Measurements from ENCODE around the gene BCL11B. TPM values are rescaled to one million over a fixed set of nuclear protein-coding genes. Genes with fewer than 3 reads are reported as not detected.

The BCL11B gene
- total and polyA plus RNA-seq, 2 of the 8 experiments (the other 6 are each of a cell fraction or from before 2014, with no cell fraction given): 0.63 to 5.9 TPM

DNA sequence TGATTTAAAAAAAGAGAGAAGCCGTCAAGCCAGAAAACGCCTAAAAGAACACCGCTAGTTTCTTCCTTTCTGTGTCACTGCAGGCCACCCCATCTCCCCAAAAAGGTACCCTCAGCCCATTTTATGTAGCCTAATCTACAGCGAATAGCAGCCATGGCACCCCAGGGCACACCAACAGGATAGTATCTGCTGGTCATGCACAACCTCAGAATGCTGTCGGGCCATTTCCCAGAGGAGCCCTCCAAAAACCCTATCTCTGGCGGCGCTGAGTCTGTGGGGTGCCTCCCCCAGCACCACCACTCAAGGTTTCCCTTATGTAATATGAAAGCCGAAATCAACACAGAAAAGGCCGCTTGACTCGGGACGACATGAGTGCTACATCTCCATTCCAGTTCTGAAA is 98.9 kb downstream of the BCL11B start:
- Histone ChIP-seq H3K4me1 (replicated peaks in 1 of 4; ENCODE audit: control insufficient read depth in 3 of 4, insufficient read depth in 4 of 4, low read length in 3 of 4) (peaks cover 0 to 11% (median 8%) of the 10 kb centered on the region in 4 experiments; a peak in 6 of 7 replicates), H3K9ac (replicated peaks in 1 of 4; ENCODE audit: extremely low read depth in 1 of 4, low read depth in 3 of 4, low read length in 3 of 4) (no peak overlapping the region), H3K4me2 (ENCODE audit: insufficient read depth in 1 of 2, low read depth in 2 of 2, low read length in 2 of 2) (no peak overlapping the region), H3K4me3 (ENCODE audit: extremely low read depth in 1 of 4, insufficient read depth in 2 of 4, low read depth in 3 of 4, low read length in 4 of 4) (no peak overlapping the region), H3K36me3 (ENCODE audit: control insufficient read depth in 2 of 4, insufficient read depth in 4 of 4, low read length in 3 of 4) (peaks cover 0 to 10% (median 1%) of the 10 kb centered on the region in 4 experiments; a peak in 1 of 8 replicates), H3K27ac (ENCODE audit: low read depth, low read length) (no peak overlapping the region), H3K79me1 (ENCODE audit: low read depth, low read length) (no peaks in the 10 kb centered on the region; the same call in 1 of the 2 replicates), H3K23ac (ENCODE audit: insufficient read length) (no peak overlapping the region), H3K18ac (ENCODE audit: extremely low read depth, low read length) (no peak overlapping the region), H2AFZ (ENCODE audit: low read length) (no peak overlapping the region), H4K20me1 (replicated peaks in 1 of 2; ENCODE audit: control insufficient read depth in 1 of 2, insufficient read depth in 2 of 2, low read length in 2 of 2) (no peaks in the 10 kb centered on the region), H2AK5ac (ENCODE audit: low read depth, low read length) (no peak overlapping the region), H3K14ac (ENCODE audit: insufficient read length) (no peak overlapping the region), H2BK15ac (ENCODE audit: low read length) (no peak overlapping the region), H3K56ac (replicated peaks; ENCODE audit: insufficient read length, low read depth, low read length) (no peak overlapping the region), H2BK20ac (ENCODE audit: low read length) (no peak overlapping the region), H3K9me3 (ENCODE audit: insufficient read depth in 2 of 2, low read depth in 1 of 2, low read length in 1 of 2) (no peaks in the 10 kb centered on the region), H4K91ac (replicated peaks; ENCODE audit: insufficient read length, low read length) (no peak overlapping the region), H4K5ac (ENCODE audit: insufficient read length, low read depth, low read length) (no peak overlapping the region), H3K79me2 (ENCODE audit: control insufficient read depth in 1 of 2, insufficient read depth in 2 of 2, low read length in 2 of 2) (no peaks in the 10 kb centered on the region), H3K23me2 (ENCODE audit: low read depth, low read length) (no peaks in the 10 kb centered on the region), H2BK120ac (replicated peaks; ENCODE audit: low read depth, low read length) (no peak overlapping the region), H2BK12ac (ENCODE audit: low read depth, low read length) (no peak overlapping the region), H3K27me3 (replicated peaks in 1 of 4; ENCODE audit: control insufficient read depth in 3 of 4, extremely low read depth in 1 of 4, insufficient read depth in 3 of 4, low read length in 3 of 4) (no peaks in the 10 kb centered on the region), H3K4ac (replicated peaks; ENCODE audit: insufficient read length, low read depth, low read length) (no peak overlapping the region), H4K8ac (ENCODE audit: extremely low read depth, insufficient read depth, low read length) (no peak overlapping the region), H2BK5ac (ENCODE audit: low read depth, low read length) (no peak overlapping the region)
- FAIRE-seq (no peak), DNase-seq (ENCODE audit: low read depth in 1 of 2, low spot score in 2 of 2) (peak in 1 of 2 experiments; percentile 40)
- TF ChIP-seq, protein P1, sequence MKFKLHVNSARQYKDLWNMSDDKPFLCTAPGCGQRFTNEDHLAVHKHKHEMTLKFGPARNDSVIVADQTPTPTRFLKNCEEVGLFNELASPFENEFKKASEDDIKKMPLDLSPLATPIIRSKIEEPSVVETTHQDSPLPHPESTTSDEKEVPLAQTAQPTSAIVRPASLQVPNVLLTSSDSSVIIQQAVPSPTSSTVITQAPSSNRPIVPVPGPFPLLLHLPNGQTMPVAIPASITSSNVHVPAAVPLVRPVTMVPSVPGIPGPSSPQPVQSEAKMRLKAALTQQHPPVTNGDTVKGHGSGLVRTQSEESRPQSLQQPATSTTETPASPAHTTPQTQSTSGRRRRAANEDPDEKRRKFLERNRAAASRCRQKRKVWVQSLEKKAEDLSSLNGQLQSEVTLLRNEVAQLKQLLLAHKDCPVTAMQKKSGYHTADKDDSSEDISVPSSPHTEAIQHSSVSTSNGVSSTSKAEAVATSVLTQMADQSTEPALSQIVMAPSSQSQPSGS (IDR thresholded peaks at IDR 0.05; ENCODE audit: low read length): no peak
- no peak for TF ChIP-seq RNF2 (IDR thresholded peaks at IDR 0.05; ENCODE audit: borderline replicate concordance, low read depth, low read length, missing control alignments, poor library complexity, severe bottlenecking)
- TF ChIP-seq ASH2L (IDR thresholded peaks at IDR 0.05; ENCODE audit: low read length): no peak
- no peak for TF ChIP-seq CBX8 (IDR thresholded peaks at IDR 0.05; ENCODE audit: borderline replicate concordance, low read depth, low read length)
- TF ChIP-seq PHF8 (conservative IDR thresholded peaks at IDR 0.05; ENCODE audit: low read depth, low read length): no peak
- TF ChIP-seq TAF7 (optimal IDR thresholded peaks at IDR 0.05; ENCODE audit: borderline replicate concordance, low read depth, low read length): no peak
- no peak for TF ChIP-seq NRF1 (IDR thresholded peaks at IDR 0.05; ENCODE audit: low read depth, low read length)
- CTCF ChIA-PET (ENCODE audit: partially characterized antibody): interaction anchor here (0.6 to 2.2 kb wide), 4 partner anchors 22 to 414 kb away, joined by 3 to 6 read pairs (median 3); no protein-coding TSS in a partner anchor
- WGBS, 2 experiments (ENCODE audit: extremely low coverage in 1 of 2, insufficient coverage in 1 of 2, insufficient read length in 1 of 2, insufficient replicate concordance in 2 of 2, low coverage in 1 of 2, low lambda C conversion rate in 2 of 2, missing lambda C conversion rate in 1 of 2): 87% methylated on average over 11 of the region's 11 CpGs; no CpG with 5 or more reads in 1 of the 2 experiments
- POLR2A ChIA-PET (ENCODE audit: partially characterized antibody): no interaction called here

All from H1 (cell line).